ENCODE measurements around the gene LOX.

DNA sequence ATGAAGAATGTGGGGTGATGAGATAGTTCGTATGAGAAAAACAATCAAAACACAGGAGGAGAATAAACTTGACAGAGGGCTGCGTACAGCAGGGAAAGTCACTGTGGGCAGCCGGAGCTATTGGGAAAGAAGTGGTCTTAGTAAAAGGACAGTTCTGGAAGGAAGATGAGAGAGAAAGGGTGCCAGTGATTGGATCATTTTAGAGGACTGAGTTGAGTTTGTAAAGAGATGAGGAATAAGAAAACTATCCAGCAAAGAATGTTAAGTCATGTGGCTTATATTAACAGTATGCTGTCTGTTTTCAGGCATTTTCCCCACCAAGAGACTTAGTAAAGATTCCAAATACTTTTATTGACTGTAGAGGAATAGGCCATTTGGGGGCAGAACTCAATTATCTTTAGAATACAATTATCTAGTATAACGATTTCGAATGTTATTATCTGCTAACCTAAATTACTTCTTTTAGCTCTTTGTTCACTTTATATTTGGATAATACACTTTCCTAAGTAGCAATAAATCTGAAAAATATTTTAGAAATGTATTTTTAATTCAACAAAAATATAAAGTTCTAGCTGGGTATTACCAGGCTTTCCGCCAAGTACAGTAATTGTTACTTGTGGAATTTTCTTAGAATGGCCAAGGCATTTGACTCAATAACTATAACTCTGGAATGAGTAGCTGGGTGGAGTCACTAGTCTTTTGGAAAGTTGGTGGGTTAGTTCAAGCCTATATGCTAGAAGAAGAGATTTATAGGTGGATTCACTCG is 15.5 kb upstream of the LOX start:
- TF ChIP-seq POLR2A (IDR thresholded peaks at IDR 0.05; ENCODE audit: low read length) (no peak), GATA1 (IDR thresholded peaks at IDR 0.05; ENCODE audit: low read depth, low read length) (no peak)
